Trophoblast cell (in vitro differentiated cells and primary cell): Measurements from ENCODE around the gene CLEC4M.
"Not testable (repeated sequence)": the region's sequence is repeated elsewhere in the genome, so short reads cannot be mapped to it uniquely, and the experiment has no call there.

Experiments used
- DNase-seq, 2 donors: peaks; one replicate each; pipeline ENCODE4 v3.0.0-alpha.2; 2016
- H2AFZ ChIP-seq: 2 replicates; pipeline ENCODE4 v1.6.1; 2013; ENCODE audit warnings: low read length, moderate library complexity, mild to moderate bottlenecking; ENCODE audit not compliant: insufficient read depth, poor library complexity
- H2AK5ac ChIP-seq: 2 replicates; pipeline ENCODE4 v1.6.1; 2013; ENCODE audit warnings: mild to moderate bottlenecking, low read length
- H2BK120ac ChIP-seq: 2 replicates; pipeline ENCODE4 v1.6.1; 2013; ENCODE audit warnings: low read length, mild to moderate bottlenecking, moderate library complexity; ENCODE audit not compliant: insufficient read depth, poor library complexity
- H2BK12ac ChIP-seq: 2 replicates; pipeline ENCODE4 v1.6.1; 2013; ENCODE audit warnings: mild to moderate bottlenecking, low read length, moderate library complexity
- H2BK5ac ChIP-seq: 2 replicates; pipeline ENCODE4 v1.6.1; 2013; ENCODE audit warnings: low read length, low read depth, moderate library complexity, mild to moderate bottlenecking; ENCODE audit not compliant: poor library complexity
- H3K14ac ChIP-seq: 2 replicates; pipeline ENCODE4 v1.6.1; 2013; ENCODE audit warnings: mild to moderate bottlenecking, low read length
- H3K18ac ChIP-seq: 2 replicates; pipeline ENCODE4 v1.6.1; 2013; ENCODE audit warnings: mild to moderate bottlenecking, low read length
- H3K23ac ChIP-seq: 2 replicates; pipeline ENCODE4 v1.6.1; 2013; ENCODE audit warnings: low read length
- H3K27ac ChIP-seq: 2 replicates; pipeline ENCODE4 v1.5.1; 2013; ENCODE audit warnings: low read depth, mild to moderate bottlenecking, inconsistent platforms, low read length, moderate library complexity
- H3K27me3 ChIP-seq: 2 replicates; pipeline ENCODE4 v1.6.1; 2013; ENCODE audit warnings: inconsistent platforms, mild to moderate bottlenecking, low read length, moderate library complexity; ENCODE audit not compliant: insufficient read depth
- H3K36me3 ChIP-seq, 2 experiments: 1 replicate in 1 of 2; 2 replicates in 1 of 2; pipeline ENCODE4 v1.6.1; 2013; ENCODE audit warnings: low read length in 2 of 2, mild to moderate bottlenecking in 2 of 2, moderate library complexity in 1 of 2; ENCODE audit not compliant: insufficient read depth in 2 of 2, control insufficient read depth in 1 of 2
- H3K4ac ChIP-seq: 2 replicates; pipeline ENCODE4 v1.6.1; 2013; ENCODE audit warnings: low read depth, mild to moderate bottlenecking, low read length, moderate library complexity
- H3K4me1 ChIP-seq, 2 experiments: 1 replicate in 1 of 2; 2 replicates in 1 of 2; pipeline ENCODE4 v1.6.1; 2013; ENCODE audit warnings: low read length in 2 of 2, mild to moderate bottlenecking in 2 of 2, moderate library complexity in 1 of 2; ENCODE audit not compliant: insufficient read depth in 2 of 2, control insufficient read depth in 1 of 2
- H3K4me2 ChIP-seq: 2 replicates; pipeline ENCODE4 v1.6.1; 2013; ENCODE audit warnings: inconsistent platforms, mild to moderate bottlenecking, low read length, moderate library complexity
- H3K4me3 ChIP-seq: 2 replicates; pipeline ENCODE4 v1.5.1; 2013; ENCODE audit warnings: mild to moderate bottlenecking, low read depth, low read length, inconsistent platforms
- H3K79me1 ChIP-seq: one replicate; pipeline ENCODE4 v1.6.1; 2013; ENCODE audit warnings: low read length
- H3K79me2 ChIP-seq: 2 replicates; pipeline ENCODE4 v1.6.1; 2013; ENCODE audit warnings: low read length, mild to moderate bottlenecking; ENCODE audit not compliant: control insufficient read depth, insufficient read depth, poor library complexity
- H3K9ac ChIP-seq: 2 replicates; pipeline ENCODE4 v1.6.1; 2013; ENCODE audit warnings: mild to moderate bottlenecking, low read length
- H3K9me3 ChIP-seq: 2 replicates; pipeline ENCODE4 v1.6.1; 2013; ENCODE audit warnings: low read depth, mild to moderate bottlenecking, control low read depth, inconsistent platforms, low read length; ENCODE audit not compliant: insufficient read depth
- H4K12ac ChIP-seq: 2 replicates; pipeline ENCODE4 v1.6.1; 2013; ENCODE audit warnings: low read depth, mild to moderate bottlenecking, low read length, moderate library complexity
- H4K8ac ChIP-seq: 2 replicates; pipeline ENCODE4 v1.6.1; 2013; ENCODE audit warnings: low read depth, mild to moderate bottlenecking, low read length, moderate library complexity
- H4K91ac ChIP-seq: one replicate; pipeline ENCODE4 v1.6.1; 2013; ENCODE audit warnings: low read depth, mild to moderate bottlenecking, low read length, moderate library complexity
- WGBS: extraction: QIAGEN DNeasy Blood & Tissue Kit; methylation state at CpG from one replicate; pipeline ENCODE4 v1.1.7; 2013; ENCODE audit warnings: missing lambda C conversion rate; ENCODE audit not compliant: insufficient read length, insufficient coverage; ENCODE audit errors: extremely low coverage; 5-methylcytosine and 5-hydroxymethylcytosine counted together

CLEC4M gene

GRCh38 chr19:7765043-7765442 lies 2.0 kb downstream of the CLEC4M start:
- H4K8ac ChIP-seq = not testable (repeated sequence)
- no CpG with 5 or more reads among the region's 2 CpGs for WGBS

DNA sequence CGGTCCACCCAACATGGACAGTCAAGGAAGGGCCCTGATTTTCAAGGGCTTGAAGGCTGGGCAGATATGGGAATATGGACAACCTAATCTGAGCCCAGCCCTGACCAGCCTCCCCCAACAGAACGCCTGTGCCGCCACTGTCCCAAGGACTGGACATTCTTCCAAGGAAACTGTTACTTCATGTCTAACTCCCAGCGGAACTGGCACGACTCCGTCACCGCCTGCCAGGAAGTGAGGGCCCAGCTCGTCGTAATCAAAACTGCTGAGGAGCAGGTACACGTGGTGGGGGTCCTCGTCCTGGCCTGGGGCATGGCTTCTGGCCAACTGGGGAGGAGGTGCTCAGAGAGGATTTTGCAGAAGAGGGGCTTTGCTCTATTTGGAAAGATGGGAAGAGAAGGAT lies 3.5 kb downstream of the CLEC4M start:
- H3K27ac ChIP-seq = no peak overlapping the region
- H3K4me1 ChIP-seq = no peaks in the 10 kb centered on the region
- no peak overlapping the region for H3K4me2 ChIP-seq
- no CpG with 5 or more reads among the region's 11 CpGs for WGBS
- H3K14ac ChIP-seq = no peak overlapping the region
- no peak overlapping the region for H4K12ac ChIP-seq
- H2BK120ac ChIP-seq = no peak overlapping the region
- peaks cover 1% of the 10 kb centered on the region for H3K9me3 ChIP-seq
- H4K91ac ChIP-seq = no peak overlapping the region
- H4K8ac ChIP-seq = no peak overlapping the region
- no peak overlapping the region for H2AFZ ChIP-seq
- no peaks in the 10 kb centered on the region for H3K27me3 ChIP-seq
- no peak overlapping the region for H2AK5ac ChIP-seq
- DNase-seq = no peak
- no peaks in the 10 kb centered on the region for H3K79me1 ChIP-seq
- H2BK12ac ChIP-seq = no peak overlapping the region
- H3K9ac ChIP-seq = no peak overlapping the region
- H3K79me2 ChIP-seq = no peaks in the 10 kb centered on the region
- H3K23ac ChIP-seq = no peak overlapping the region
- no peak overlapping the region for H3K4ac ChIP-seq
- no peak overlapping the region for H3K18ac ChIP-seq
- H3K36me3 ChIP-seq = no peaks in the 10 kb centered on the region
- no peak overlapping the region for H3K4me3 ChIP-seq
- H2BK5ac ChIP-seq = no peak overlapping the region

More at GRCh38 chr19:7765043-7765442, 2.0 kb downstream of the CLEC4M start:
- not testable (repeated sequence) for H3K27me3 ChIP-seq, H3K36me3 ChIP-seq, H3K4me1 ChIP-seq, H3K18ac ChIP-seq, H3K79me1 ChIP-seq, H2AK5ac ChIP-seq, H2BK5ac ChIP-seq, H3K14ac ChIP-seq, H3K79me2 ChIP-seq, H4K91ac ChIP-seq, H2BK12ac ChIP-seq, H3K4ac ChIP-seq, H4K12ac ChIP-seq, H2AFZ ChIP-seq, H3K4me2 ChIP-seq, H3K9ac ChIP-seq, H3K27ac ChIP-seq, DNase-seq, H3K4me3 ChIP-seq, H3K9me3 ChIP-seq, H2BK120ac ChIP-seq, H3K23ac ChIP-seq

DNA sequence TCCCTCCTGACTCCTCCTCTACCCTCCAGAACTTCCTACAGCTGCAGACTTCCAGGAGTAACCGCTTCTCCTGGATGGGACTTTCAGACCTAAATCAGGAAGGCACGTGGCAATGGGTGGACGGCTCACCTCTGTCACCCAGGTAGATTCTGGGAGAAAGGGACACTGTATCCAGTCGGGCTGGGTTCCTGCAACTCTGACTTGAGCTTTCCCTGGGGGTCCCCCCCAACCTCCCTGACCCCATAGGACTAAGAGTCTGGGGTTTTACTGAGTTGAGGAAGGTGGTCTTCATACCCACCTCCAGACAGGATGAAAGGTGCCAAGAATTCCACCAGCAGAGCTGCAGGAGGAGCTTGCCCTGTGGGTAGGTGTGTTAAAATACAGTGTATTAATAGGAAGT lies 4.4 kb downstream of the CLEC4M start:
- DNase-seq = no peak
- Histone ChIP-seq H3K18ac (no peak overlapping the region), H3K79me1 (no peaks in the 10 kb centered on the region), H2BK12ac (no peak overlapping the region), H3K23ac (no peak overlapping the region), H4K12ac (no peak overlapping the region), H3K4me2 (no peak overlapping the region), H3K27ac (no peak overlapping the region), H2BK120ac (no peak overlapping the region), H3K79me2 (no peaks in the 10 kb centered on the region), H2AK5ac (no peak overlapping the region), H3K27me3 (no peaks in the 10 kb centered on the region), H3K9ac (no peak overlapping the region), H3K14ac (no peak overlapping the region), H3K4ac (no peak overlapping the region), H3K4me3 (no peak overlapping the region), H2BK5ac (no peak overlapping the region), H3K36me3 (no peaks in the 10 kb centered on the region), H3K9me3 (peaks cover 1% of the 10 kb centered on the region), H2AFZ (no peak overlapping the region), H4K8ac (no peak overlapping the region), H3K4me1 (no peaks in the 10 kb centered on the region), H4K91ac (no peak overlapping the region)
- WGBS = no CpG with 5 or more reads among the region's 4 CpGs

DNA sequence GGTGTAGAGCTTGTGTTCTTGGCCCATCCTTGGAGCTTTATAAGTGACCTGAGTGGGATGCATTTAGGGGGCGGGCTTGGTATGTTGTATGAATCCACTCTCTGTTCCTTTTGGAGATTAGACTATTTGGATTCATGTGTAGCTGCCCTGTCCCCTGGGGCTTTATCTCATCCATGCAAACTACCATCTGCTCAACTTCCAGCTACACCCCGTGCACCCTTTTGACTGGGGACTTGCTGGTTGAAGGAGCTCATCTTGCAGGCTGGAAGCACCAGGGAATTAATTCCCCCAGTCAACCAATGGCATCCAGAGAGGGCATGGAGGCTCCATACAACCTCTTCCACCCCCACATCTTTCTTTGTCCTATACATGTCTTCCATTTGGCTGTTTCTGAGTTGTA lies 6.1 kb downstream of the CLEC4M start:
- Histone ChIP-seq H2BK5ac (no peak overlapping the region), H3K4me3 (no peak overlapping the region), H3K18ac (no peak overlapping the region), H2BK120ac (no peak overlapping the region), H3K14ac (no peak overlapping the region), H2AFZ (no peak overlapping the region), H4K91ac (no peak overlapping the region), H3K9ac (no peak overlapping the region), H4K8ac (no peak overlapping the region), H3K79me1 (no peaks in the 10 kb centered on the region), H3K9me3 (no peaks in the 10 kb centered on the region), H3K4ac (no peak overlapping the region), H3K79me2 (no peaks in the 10 kb centered on the region), H2BK12ac (no peak overlapping the region), H4K12ac (no peak overlapping the region), H3K27me3 (no peaks in the 10 kb centered on the region), H3K4me2 (no peak overlapping the region), H2AK5ac (no peak overlapping the region), H3K27ac (no peak overlapping the region), H3K23ac (no peak overlapping the region), H3K36me3 (no peaks in the 10 kb centered on the region), H3K4me1 (peaks cover 8% of the 10 kb centered on the region in 2 experiments)
- WGBS = no CpG with 5 or more reads among the region's 2 CpGs
- DNase-seq = no peak
